Neuronal stem cell (in vitro differentiated cells): Measurements from ENCODE around the gene HOXA13.

Source experiments
- DNase-seq: peaks from one replicate; pipeline ENCODE4 v3.0.0-alpha.2; 2013; ENCODE audit warnings: low spot score
- H2AFZ ChIP-seq: one replicate; pipeline ENCODE4 v1.6.1; 2013; ENCODE audit warnings: mild to moderate bottlenecking, low read length, inconsistent platforms
- H2AK5ac ChIP-seq: 2 replicates; pipeline ENCODE4 v1.6.1; 2013; ENCODE audit warnings: low read depth, mild to moderate bottlenecking, inconsistent platforms, low read length, moderate library complexity, mixed read lengths
- H2BK120ac ChIP-seq: 2 replicates; pipeline ENCODE4 v1.6.1; 2013; ENCODE audit warnings: low read depth, mild to moderate bottlenecking, inconsistent platforms, low read length, moderate library complexity, mixed read lengths
- H2BK12ac ChIP-seq: one replicate; pipeline ENCODE4 v1.6.1; 2013; ENCODE audit warnings: low read length, inconsistent platforms
- H2BK15ac ChIP-seq: 2 replicates; pipeline ENCODE4 v1.6.1; 2013; ENCODE audit warnings: mild to moderate bottlenecking, low read length, inconsistent platforms, mixed read lengths
- H2BK5ac ChIP-seq: one replicate; pipeline ENCODE4 v1.6.1; 2013; ENCODE audit warnings: inconsistent platforms, mild to moderate bottlenecking, low read length, moderate library complexity
- H3K14ac ChIP-seq: one replicate; pipeline ENCODE4 v1.6.1; 2013; ENCODE audit warnings: low read length, inconsistent platforms
- H3K18ac ChIP-seq: 2 replicates; pipeline ENCODE4 v1.6.1; 2013; ENCODE audit warnings: low read length, inconsistent platforms
- H3K23ac ChIP-seq: 2 replicates; pipeline ENCODE4 v1.6.1; 2013; ENCODE audit warnings: low read depth, mild to moderate bottlenecking, mixed read lengths, low read length, inconsistent platforms; ENCODE audit not compliant: poor library complexity
- H3K27ac ChIP-seq: replicated peaks from 3 replicates; pipeline ENCODE4 v1.5.1; 2013; ENCODE audit warnings: low read length, inconsistent platforms
- H3K27me3 ChIP-seq, 3 experiments: 2 replicates each; pipeline ENCODE4 v1.6.1; 2013; ENCODE audit warnings: low read length in 3 of 3, mild to moderate bottlenecking in 2 of 3, inconsistent platforms in 1 of 3, low read depth in 1 of 3, mixed read lengths in 1 of 3, moderate library complexity in 1 of 3; ENCODE audit not compliant: control insufficient read depth in 3 of 3, insufficient read depth in 3 of 3
- H3K36me3 ChIP-seq, 2 donors: replicated peaks in 1 of 2; 2 replicates each; pipeline ENCODE4 v1.6.1; 2013; ENCODE audit warnings: low read length in 2 of 2; ENCODE audit not compliant: control insufficient read depth in 2 of 2, insufficient read depth in 2 of 2
- H3K4ac ChIP-seq: 2 replicates; pipeline ENCODE4 v1.6.1; 2013; ENCODE audit warnings: inconsistent platforms, mild to moderate bottlenecking, low read length, moderate library complexity
- H3K4me1 ChIP-seq, 2 donors: 1 replicate in 1 of 2; 2 replicates in 1 of 2; pipeline ENCODE4 v1.6.1; 2013; ENCODE audit warnings: low read length in 2 of 2, low read depth in 1 of 2; ENCODE audit not compliant: control insufficient read depth in 2 of 2, insufficient read depth in 1 of 2
- H3K4me2 ChIP-seq: one replicate; pipeline ENCODE4 v1.6.1; 2013; ENCODE audit warnings: mild to moderate bottlenecking, low read length, inconsistent platforms; ENCODE audit not compliant: insufficient read depth, poor library complexity, severe bottlenecking
- H3K4me3 ChIP-seq, 2 donors: 2 replicates each; pipeline ENCODE4 v1.5.1; 2013; ENCODE audit warnings: low read length in 2 of 2, mild to moderate bottlenecking in 2 of 2, inconsistent platforms in 1 of 2, moderate library complexity in 1 of 2
- H3K79me1 ChIP-seq: one replicate; pipeline ENCODE4 v1.6.1; 2013; ENCODE audit warnings: low read depth, mild to moderate bottlenecking, inconsistent platforms, low read length, moderate library complexity
- H3K9ac ChIP-seq: one replicate; pipeline ENCODE4 v1.6.1; 2013; ENCODE audit warnings: mild to moderate bottlenecking, low read depth, low read length, inconsistent platforms; ENCODE audit not compliant: poor library complexity
- H3K9me3 ChIP-seq, 2 donors: replicated peaks in 1 of 2; 2 replicates each; pipeline versions ENCODE3 to v1.6.1; 2013; ENCODE audit warnings: low read length in 2 of 2, mild to moderate bottlenecking in 2 of 2, inconsistent platforms in 1 of 2, low read depth in 1 of 2, mixed read lengths in 1 of 2, moderate library complexity in 1 of 2; ENCODE audit not compliant: control insufficient read depth in 2 of 2, insufficient read depth in 1 of 2
- H4K8ac ChIP-seq: one replicate; pipeline ENCODE4 v1.6.1; 2013; ENCODE audit warnings: low read depth, mild to moderate bottlenecking, inconsistent platforms, low read length, moderate library complexity
- H4K91ac ChIP-seq: one replicate; pipeline ENCODE4 v1.6.1; 2013; ENCODE audit warnings: low read length, low read depth, mild to moderate bottlenecking, inconsistent platforms; ENCODE audit not compliant: poor library complexity
- WGBS, 2 donors: extraction: QIAGEN DNeasy Blood & Tissue Kit; methylation state at CpG; one replicate each; pipeline ENCODE4 v1.1.7; 2013; ENCODE audit warnings: missing lambda C conversion rate in 2 of 2, mixed read lengths in 1 of 2; ENCODE audit not compliant: insufficient read length in 2 of 2, insufficient replicate concordance in 1 of 2; ENCODE audit errors: extremely low coverage in 2 of 2; 5-methylcytosine and 5-hydroxymethylcytosine counted together

The HOXA13 gene

GRCh38 chr7:27212497-27213432 is 12.9 kb upstream of the HOXA13 start:
- WGBS, 2 donors: no CpG with 5 or more reads among the region's 52 CpGs
- Histone ChIP-seq H2BK5ac (no peak overlapping the region), H2BK15ac (no peak overlapping the region), H3K36me3 (no peaks in the 10 kb centered on the region), H4K8ac (no peak overlapping the region), H3K18ac (no peak overlapping the region), H3K4me2 (no peak overlapping the region), H3K79me1 (no peaks in the 10 kb centered on the region), H3K14ac (no peak overlapping the region), H3K4me1 (no peaks in the 10 kb centered on the region), H3K9ac (no peak overlapping the region), H3K4ac (no peak overlapping the region), H3K27ac (no peak overlapping the region), H3K4me3 (no peak overlapping the region), H2BK12ac (no peak overlapping the region), H3K27me3 (peaks cover 39 to 98% (median 98%) of the 10 kb centered on the region in 3 experiments), H3K23ac (no peak overlapping the region), H2BK120ac (no peak overlapping the region), H2AK5ac (peak overlapping the region; percentile 22), H2AFZ (peak overlapping the region; percentile 49), H4K91ac (no peak overlapping the region), H3K9me3 (no peaks in the 10 kb centered on the region)
- DNase-seq: no peak

GRCh38 chr7:27211764-27212204 is 11.9 kb upstream of the HOXA13 start:
- Histone ChIP-seq H3K4me2 (no peak overlapping the region), H2AFZ (no peak overlapping the region), H4K8ac (no peak overlapping the region), H2AK5ac (no peak overlapping the region), H3K27me3 (peaks cover 41 to 100% (median 97%) of the 10 kb centered on the region in 3 experiments), H2BK12ac (no peak overlapping the region), H4K91ac (no peak overlapping the region), H3K36me3 (no peaks in the 10 kb centered on the region), H2BK120ac (no peak overlapping the region), H2BK5ac (no peak overlapping the region), H3K27ac (no peak overlapping the region), H3K18ac (no peak overlapping the region), H3K23ac (no peak overlapping the region), H2BK15ac (no peak overlapping the region), H3K4me3 (no peak overlapping the region), H3K79me1 (no peaks in the 10 kb centered on the region), H3K9me3 (no peaks in the 10 kb centered on the region), H3K9ac (no peak overlapping the region), H3K4ac (no peak overlapping the region), H3K14ac (no peak overlapping the region), H3K4me1 (no peaks in the 10 kb centered on the region)
- WGBS, 2 donors: no CpG with 5 or more reads among the region's 3 CpGs
- DNase-seq: no peak

GRCh38 chr7:27211084-27211446 is 11.2 kb upstream of the HOXA13 start:
- no peak overlapping the region for H3K18ac ChIP-seq
- no peak overlapping the region for H3K4me2 ChIP-seq
- H2BK15ac ChIP-seq: no peak overlapping the region
- H2AFZ ChIP-seq: no peak overlapping the region
- no peaks in the 10 kb centered on the region for H3K79me1 ChIP-seq
- no peak overlapping the region for H2AK5ac ChIP-seq
- no peak overlapping the region for H2BK5ac ChIP-seq
- H3K9me3 ChIP-seq: no peaks in the 10 kb centered on the region
- H3K4me3 ChIP-seq: no peak overlapping the region
- peaks cover 43 to 100% (median 97%) of the 10 kb centered on the region in 3 experiments for H3K27me3 ChIP-seq
- H4K91ac ChIP-seq: no peak overlapping the region
- DNase-seq: no peak
- H3K27ac ChIP-seq: no peak overlapping the region
- H3K23ac ChIP-seq: no peak overlapping the region
- no peaks in the 10 kb centered on the region for H3K4me1 ChIP-seq
- H3K9ac ChIP-seq: no peak overlapping the region
- whole genome bisulfite sequencing, 2 donors: no CpG with 5 or more reads among the region's 1 CpG
- H2BK12ac ChIP-seq: no peak overlapping the region
- H2BK120ac ChIP-seq: no peak overlapping the region
- H3K4ac ChIP-seq: no peak overlapping the region
- no peak overlapping the region for H3K14ac ChIP-seq
- H3K36me3 ChIP-seq: no peaks in the 10 kb centered on the region
- H4K8ac ChIP-seq: no peak overlapping the region

GRCh38 chr7:27210441-27211083 is 10.7 kb upstream of the HOXA13 start:
- Histone ChIP-seq H3K9me3 (no peaks in the 10 kb centered on the region), H3K27me3 (peaks cover 46 to 100% (median 97%) of the 10 kb centered on the region in 3 experiments), H3K4me2 (no peak overlapping the region), H3K4me3 (no peak overlapping the region), H2BK15ac (no peak overlapping the region), H3K9ac (no peak overlapping the region), H3K4me1 (no peaks in the 10 kb centered on the region), H4K91ac (no peak overlapping the region), H3K14ac (no peak overlapping the region), H2AFZ (peak overlapping the region; percentile 18), H2AK5ac (no peak overlapping the region), H3K4ac (no peak overlapping the region), H2BK5ac (no peak overlapping the region), H2BK12ac (no peak overlapping the region), H3K27ac (no peak overlapping the region), H2BK120ac (no peak overlapping the region), H3K36me3 (no peaks in the 10 kb centered on the region), H3K23ac (no peak overlapping the region), H4K8ac (no peak overlapping the region), H3K79me1 (no peaks in the 10 kb centered on the region), H3K18ac (no peak overlapping the region)
- no peak for DNase-seq
- WGBS, 2 donors: no CpG with 5 or more reads among the region's 32 CpGs
